ENCODE measurements around the gene CNOT1.

DNA sequence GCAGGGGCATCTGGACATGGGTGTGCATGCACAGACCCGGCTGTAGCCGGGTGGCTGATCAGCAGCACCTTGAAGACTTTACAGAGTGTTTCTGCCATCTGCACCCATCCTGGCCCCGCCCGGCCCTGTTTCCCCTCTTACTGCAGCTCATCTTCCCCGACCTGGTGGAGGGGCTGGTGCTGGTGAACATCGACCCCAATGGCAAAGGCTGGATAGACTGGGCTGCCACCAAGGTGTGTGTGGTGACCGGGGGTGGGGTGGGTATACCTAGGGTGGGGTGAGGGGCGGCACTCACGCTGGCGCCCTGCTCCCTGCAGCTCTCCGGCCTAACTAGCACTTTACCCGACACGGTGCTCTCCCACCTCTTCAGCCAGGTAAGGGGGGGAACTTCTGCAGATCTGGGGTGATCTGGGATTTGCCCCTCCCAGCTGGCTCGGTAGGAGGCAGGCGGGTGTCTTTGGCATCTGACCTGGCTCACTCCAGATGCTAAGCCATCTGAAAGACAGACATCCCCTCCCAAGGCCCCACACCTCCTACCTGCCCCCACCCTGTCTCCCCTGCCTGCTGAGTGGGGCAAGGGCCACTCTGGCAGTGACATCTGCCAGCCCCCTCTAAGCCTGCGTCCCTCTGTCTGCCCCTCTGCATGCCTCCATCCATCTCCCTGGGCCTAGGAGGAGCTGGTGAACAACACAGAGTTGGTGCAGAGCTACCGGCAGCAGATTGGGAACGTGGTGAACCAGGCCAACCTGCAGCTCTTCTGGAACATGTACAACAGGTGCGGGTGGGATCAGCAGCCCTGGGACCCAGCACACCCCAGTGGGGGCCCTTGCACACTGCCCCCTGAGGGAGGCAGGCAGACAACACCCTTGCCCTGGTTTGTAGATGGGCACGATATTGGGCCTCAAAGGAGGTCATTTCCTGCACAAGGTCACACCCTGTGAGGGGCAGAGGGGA, 123.1 kb downstream of the CNOT1 start:
- TF ChIP-seq, protein P1, sequence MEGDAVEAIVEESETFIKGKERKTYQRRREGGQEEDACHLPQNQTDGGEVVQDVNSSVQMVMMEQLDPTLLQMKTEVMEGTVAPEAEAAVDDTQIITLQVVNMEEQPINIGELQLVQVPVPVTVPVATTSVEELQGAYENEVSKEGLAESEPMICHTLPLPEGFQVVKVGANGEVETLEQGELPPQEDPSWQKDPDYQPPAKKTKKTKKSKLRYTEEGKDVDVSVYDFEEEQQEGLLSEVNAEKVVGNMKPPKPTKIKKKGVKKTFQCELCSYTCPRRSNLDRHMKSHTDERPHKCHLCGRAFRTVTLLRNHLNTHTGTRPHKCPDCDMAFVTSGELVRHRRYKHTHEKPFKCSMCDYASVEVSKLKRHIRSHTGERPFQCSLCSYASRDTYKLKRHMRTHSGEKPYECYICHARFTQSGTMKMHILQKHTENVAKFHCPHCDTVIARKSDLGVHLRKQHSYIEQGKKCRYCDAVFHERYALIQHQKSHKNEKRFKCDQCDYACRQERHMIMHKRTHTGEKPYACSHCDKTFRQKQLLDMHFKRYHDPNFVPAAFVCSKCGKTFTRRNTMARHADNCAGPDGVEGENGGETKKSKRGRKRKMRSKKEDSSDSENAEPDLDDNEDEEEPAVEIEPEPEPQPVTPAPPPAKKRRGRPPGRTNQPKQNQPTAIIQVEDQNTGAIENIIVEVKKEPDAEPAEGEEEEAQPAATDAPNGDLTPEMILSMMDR (IDR thresholded peaks at IDR 0.05; ENCODE audit: low read depth, low read length, poor library complexity, severe bottlenecking), result no peak
- no peak for TF ChIP-seq EZH2phosphoT487 (IDR thresholded peaks at IDR 0.05; ENCODE audit: borderline replicate concordance, low read length)

Data from DOHH2 (cell line).